Tongue (tissue), 2 donors: ENCODE results near the gene STX10. TPM values are rescaled to one million over a fixed set of nuclear protein-coding genes. Genes with fewer than 3 reads are reported as not detected.

ENCODE experiments used
- DNase-seq: peaks from one replicate; pipeline ENCODE4 v3.0.0-alpha.2; 2015
- total RNA-seq: library from RNA; depleted of rRNA; stranded (reverse); fragments of >200 nt; gene quantifications from one replicate; pipeline ENCODE4 v1.2.3, GENCODE V29; 2014

The STX10 gene
- total RNA-seq, 1 donor from 2014 or later, result 48.4 TPM

DNA sequence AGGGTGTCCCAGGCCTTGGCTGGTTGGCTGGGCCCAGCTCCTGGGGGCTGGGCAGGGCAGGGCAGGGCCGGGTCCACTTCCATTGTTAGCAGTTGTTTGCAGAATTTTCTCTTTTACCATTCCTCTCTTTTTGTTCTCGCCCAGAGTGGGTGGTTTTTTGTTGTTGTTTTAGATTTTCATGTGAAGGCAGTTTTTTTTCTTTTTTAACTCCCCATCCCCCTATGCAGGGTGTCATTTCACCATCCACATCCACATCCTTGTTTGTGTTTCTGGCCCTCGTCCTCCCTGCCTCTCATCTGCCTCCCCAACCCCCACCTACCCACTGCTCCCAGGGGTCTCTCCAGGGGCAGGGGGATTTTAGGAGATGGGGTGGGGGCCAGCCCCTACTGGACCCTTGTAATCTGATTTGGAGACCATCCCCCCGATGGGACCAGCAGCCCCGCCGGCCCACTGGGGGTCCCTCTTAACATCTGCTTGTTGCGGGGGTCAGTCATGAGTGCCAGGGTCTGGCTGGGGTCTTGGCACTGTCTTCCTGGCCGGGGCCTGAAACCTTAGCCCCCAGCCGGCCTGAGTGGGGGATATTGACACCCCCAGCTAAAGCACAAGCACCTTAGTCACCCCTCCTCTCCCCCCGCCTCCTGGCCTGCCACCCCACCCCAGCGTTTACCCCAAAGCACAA lies 10.4 kb downstream of the STX10 start:
- DNase-seq, result no peak

GRCh38 chr19:13138916-13139198 lies 11.3 kb downstream of the STX10 start:
- DNase-seq, result no peak

- DNase-seq, result no peak
Measured at GRCh38 chr19:13138171-13138915, 11.8 kb downstream of the STX10 start.

DNA sequence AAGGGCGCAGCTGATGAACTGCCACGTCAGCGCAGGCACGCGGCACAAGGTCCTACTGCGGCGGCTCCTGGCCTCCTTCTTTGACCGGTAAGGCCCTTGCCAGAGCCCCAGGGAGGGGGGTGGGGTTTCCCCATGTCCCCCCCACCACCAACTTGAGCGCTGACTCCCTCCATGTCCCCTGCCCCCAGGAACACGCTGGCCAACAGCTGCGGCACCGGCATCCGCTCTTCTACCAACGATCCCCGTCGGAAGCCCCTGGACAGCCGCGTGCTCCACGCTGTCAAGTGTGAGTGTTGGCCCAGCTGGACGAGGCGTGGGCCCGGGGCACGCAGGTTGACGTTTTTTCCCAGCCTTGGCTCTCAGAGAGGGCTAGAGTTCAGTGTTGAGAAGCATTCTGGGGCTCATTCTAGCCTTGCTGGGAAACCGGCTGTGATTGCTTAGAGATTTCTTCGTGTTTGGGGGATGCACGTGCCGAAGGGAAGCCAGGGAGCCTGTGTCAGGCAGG lies 12.8 kb downstream of the STX10 start:
- DNase-seq, result no peak

GRCh38 chr19:13135068-13136062 lies 14.8 kb downstream of the STX10 start:
- DNase-seq, result no peak

GRCh38 chr19:13134626-13135025 lies 15.5 kb downstream of the STX10 start:
- no peak for DNase-seq

DNA sequence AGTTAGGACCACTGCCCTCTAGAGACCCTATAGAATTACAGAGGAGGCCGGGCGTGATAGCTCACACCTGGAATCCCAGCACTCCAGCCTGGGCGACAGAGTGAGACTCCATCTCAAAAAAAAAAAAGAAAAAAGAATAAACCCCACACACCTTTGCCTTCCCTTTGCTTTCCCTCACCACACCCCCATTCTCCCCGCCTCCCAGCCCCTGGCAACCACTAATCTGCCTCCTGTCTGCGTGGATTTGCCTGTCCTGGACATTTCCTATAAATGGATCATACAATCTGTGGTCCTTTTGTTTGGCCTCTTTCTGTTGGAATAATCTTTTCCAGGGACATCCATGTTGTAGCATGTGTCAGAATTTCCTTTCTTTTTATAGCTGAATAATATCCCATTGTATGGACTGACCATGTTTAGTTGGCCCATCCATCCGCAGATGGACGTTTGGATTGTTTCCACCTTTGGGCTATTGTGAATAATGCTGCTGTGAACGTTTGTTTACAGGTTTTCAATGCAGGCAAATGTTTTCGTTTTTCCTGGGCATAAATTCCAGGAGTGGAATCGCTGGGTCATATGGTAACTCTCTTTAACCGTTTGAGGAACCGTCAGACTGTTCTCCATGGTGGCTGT lies 16.8 kb downstream of the STX10 start:
- no peak for DNase-seq

GRCh38 chr19:13132471-13133180 lies 17.5 kb downstream of the STX10 start:
- DNase-seq, result no peak

- DNase-seq, result no peak
Measured at GRCh38 chr19:13130886-13131490, 19.2 kb downstream of the STX10 start.

DNA sequence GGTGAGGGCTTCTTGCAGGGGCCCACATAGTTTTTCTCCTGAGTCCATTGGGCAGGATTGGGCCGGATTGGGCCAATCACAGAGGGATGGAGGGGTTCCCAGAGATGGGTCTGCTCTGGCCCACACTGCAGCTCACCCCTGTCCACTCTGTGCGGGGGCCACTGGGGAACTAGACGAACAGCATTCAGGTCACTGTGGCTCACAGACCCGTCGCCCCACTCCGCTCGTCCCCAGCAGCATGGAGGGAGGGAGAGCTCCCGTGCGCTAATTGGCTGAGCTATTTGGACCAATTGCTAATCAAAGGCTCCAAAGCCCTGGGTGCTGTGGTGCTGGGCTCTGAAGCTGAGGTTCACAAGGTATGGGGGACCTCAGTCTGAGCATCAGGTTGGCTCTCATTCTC lies 20.8 kb downstream of the STX10 start:
- no peak for DNase-seq

GRCh38 chr19:13128583-13128982 lies 21.6 kb downstream of the STX10 start:
- no peak for DNase-seq

DNA sequence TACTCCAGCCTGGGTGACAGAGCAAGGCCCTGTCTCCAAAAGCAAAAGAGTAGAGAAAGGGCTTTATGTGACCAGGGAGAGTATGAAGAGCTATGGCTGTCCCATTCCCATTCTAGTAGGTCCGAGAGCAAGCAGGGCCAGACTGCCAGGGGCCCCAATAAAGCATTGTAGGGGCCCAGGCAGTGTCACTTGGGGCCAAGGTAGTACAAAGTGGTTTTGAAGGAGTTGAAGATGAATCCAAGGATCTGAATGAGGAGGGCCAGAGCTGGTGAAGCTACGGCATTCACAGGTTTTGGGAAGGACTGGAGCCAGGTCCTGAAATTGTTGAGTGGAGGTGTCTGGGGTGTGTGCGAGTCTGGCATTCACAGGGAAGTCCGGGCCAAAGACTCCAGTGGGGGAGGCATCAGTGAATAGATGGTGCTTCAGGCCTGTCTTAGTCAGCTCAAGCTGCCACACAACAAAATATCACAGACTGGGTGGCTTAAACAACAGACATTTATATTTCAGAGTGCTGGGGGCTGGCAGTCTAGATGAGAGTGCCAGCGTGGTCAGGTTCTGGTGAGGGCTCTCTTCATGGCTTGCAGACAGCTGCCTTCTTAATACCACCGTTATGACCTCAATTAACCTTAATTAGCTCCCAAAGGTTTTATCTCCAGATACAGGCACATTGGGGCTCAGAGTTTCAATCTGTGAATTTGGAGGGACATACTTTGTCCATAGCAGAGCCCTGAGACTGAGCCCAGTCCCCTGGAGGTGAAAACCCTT lies 22.2 kb downstream of the STX10 start:
- DNase-seq, result no peak

DNA sequence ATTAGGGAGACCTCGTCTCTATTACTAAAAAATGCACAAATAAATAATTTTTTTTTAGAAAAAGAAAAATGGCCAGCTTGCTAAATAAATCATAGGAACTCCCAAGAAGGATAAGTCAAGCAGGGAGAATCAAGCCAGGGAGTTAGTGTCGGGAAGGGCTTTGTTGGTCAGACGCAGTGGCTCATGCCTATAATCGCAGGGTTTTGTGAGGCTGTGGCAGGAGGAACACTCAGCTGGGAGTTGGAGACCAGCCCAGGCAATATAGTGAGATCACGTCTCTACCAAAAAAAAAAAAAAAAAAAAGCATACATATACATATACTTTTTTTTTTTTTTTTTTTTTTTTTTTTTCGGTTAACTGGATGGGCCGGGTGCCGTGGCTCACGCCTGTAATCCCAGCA lies 23.1 kb downstream of the STX10 start:
- no peak for DNase-seq

DNA sequence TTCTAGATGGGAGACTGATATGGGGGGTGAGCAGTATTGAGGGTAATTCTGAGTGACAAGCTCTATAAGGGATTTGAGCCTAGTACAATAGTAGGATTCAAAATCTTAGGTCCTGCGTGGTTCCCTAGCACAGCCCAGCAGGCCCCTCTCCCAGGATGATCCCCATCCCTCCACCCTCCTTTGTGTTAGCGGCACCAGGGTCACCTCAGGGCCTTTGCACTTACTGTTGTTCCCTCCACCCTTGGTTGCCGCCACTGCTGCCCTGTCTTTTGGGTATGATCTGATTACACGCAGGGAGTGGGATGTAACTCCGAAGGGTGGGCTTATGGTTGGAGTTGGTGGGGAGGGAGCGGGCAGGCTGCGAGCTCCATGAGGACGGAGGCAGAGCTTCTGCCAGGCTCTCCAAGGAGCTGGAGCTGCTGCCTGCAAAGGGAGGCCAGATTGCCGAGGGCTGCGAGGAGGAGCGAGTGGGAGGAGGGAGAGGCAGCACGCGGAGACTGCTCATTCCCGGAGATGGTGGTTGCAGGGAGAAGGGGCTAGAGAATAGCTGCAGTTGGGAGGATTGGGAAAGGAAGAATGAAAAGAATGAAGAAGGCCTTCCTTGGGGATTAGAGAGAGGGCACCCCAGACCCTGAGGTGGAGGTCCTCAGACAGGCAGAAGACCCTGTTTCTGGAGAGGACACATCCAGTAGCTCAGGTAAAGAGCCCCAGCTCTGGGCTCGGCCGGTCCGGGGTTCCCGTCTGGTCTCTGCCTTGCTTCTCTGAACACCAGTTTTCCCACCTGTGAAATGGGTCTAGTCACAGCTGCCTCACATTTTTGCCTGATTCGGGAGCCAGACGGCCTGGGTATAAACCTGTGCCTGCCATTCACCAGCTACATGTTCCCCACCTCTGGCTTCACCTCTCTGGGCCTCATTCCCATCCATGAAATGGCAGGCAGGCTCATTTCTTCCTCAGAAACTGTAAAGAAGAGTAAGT lies 26.9 kb downstream of the STX10 start:
- no peak for DNase-seq

DNA sequence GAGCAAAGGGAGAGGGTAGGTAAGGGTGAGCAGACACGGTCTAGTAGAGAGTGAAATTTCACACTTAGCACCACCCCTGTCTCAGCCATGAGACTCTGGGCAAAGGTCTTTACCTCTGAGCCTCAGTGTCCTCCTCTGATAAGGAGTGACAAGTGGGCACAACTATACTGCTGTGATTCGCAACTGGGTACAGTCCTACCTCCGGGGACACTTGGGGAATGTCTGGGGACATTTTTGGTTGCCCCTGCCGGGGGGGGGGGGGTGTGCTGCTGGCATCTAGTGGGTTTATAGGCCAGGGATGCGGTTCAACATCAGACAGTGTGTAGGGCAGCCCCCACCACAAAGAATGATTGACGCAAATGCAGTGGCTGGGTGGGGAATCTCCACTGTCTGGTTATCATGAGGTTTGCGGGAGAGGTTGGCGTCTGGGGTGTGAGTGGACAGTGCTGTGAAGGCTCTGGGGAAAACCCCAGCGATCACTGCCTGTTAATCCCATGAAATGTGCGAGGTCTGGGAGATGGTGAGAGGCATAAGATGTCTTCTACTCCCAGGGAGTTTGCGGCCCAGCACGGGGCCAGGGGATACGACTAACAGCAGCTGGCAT lies 27.8 kb downstream of the STX10 start:
- DNase-seq, result no peak

- DNase-seq, result no peak
Measured at GRCh38 chr19:13121551-13122274, 28.5 kb downstream of the STX10 start.

DNA sequence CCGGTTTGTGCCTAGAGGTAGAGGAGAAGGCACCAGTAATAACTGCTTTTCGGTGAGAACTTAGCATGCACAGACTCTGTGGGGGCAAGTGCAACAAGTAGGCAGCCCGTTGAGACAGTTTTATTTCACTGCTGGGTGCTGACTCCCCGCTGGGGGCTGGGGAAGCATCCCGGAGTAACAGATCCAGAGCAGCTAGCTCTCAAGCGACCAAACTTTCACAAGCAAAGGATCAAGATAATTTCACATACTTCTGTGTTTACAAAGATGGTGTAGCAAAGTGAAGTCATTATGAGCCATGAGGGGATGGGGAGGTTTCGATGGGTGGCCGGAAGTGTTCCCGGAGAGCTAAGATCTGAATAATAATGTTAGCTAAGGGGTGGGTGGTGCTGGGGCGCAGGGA lies 29.4 kb downstream of the STX10 start:
- no peak for DNase-seq

- no peak for DNase-seq
Measured at GRCh38 chr19:13120031-13120430, 30.1 kb downstream of the STX10 start.
